K562 (cell line): ENCODE results near the gene TMEM120B. TPM values are rescaled to one million over a fixed set of nuclear protein-coding genes. Genes with fewer than 3 reads are reported as not detected.
A peak's percentile ranks its signal among the peaks of the same experiment; 100 is the strongest.

Experiments used
- FOXA1 ChIP-seq: fragments of 450-650 bp; IDR thresholded peaks from 2 replicates; pipeline ENCODE4 v1.6.1; 2016; ENCODE audit warnings: mild to moderate bottlenecking, borderline replicate concordance
- HDAC8 ChIP-seq: fragments of 450-650 bp; IDR thresholded peaks from 2 replicates; pipeline ENCODE4 v1.6.1; 2016; ENCODE audit warnings: mild to moderate bottlenecking, missing genetic modification characterization, moderate library complexity, missing compliant biosample characterization
- HNRNPK ChIP-seq: fragments of 200-400 bp; formaldehyde crosslinking; IDR thresholded peaks from one replicate; pipeline ENCODE4 v1.6.1; 2018; ENCODE audit warnings: mild to moderate bottlenecking, low read depth, low read length; ENCODE audit not compliant: poor library complexity, severe bottlenecking
- ILF3 ChIP-seq: fragments of 450-650 bp; IDR thresholded peaks from 2 replicates; pipeline ENCODE4 v1.6.1; 2018; ENCODE audit warnings: antibody characterized with exemption, mild to moderate bottlenecking, moderate library complexity, borderline replicate concordance
- JUND ChIP-seq, 2 experiments: IDR thresholded peaks; 2 replicates in 1 of 2; 3 replicates in 1 of 2; pipeline ENCODE4 v1.6.1; 2011; ENCODE audit warnings: borderline replicate concordance in 2 of 2, low read depth in 2 of 2, low read length in 2 of 2, improper control_type of control experiment in 1 of 2, missing biosample characterization in 1 of 2, missing genetic modification characterization in 1 of 2, missing genetic modification reagents in 1 of 2
- MTA3 ChIP-seq: fragments of 450-650 bp; formaldehyde crosslinking; IDR thresholded peaks from 2 replicates; pipeline ENCODE4 v1.6.1; 2017; ENCODE audit warnings: mild to moderate bottlenecking, borderline replicate concordance
- NR2C1 ChIP-seq, 2 experiments: fragments of 450-650 bp; IDR thresholded peaks; 2 replicates each; pipeline ENCODE4 v1.6.1; 2017; ENCODE audit warnings: mild to moderate bottlenecking in 2 of 2, antibody characterized with exemption in 1 of 2, inconsistent platforms in 1 of 2, missing compliant biosample characterization in 1 of 2, missing genetic modification characterization in 1 of 2
- PATZ1 ChIP-seq: fragments of 250-450 bp; sonication (Bioruptor Pico); IDR thresholded peaks from 2 replicates; pipeline ENCODE4 v1.5.0; 2020; ENCODE audit warnings: mild to moderate bottlenecking, borderline replicate concordance
- PHB2 ChIP-seq: fragments of 450-650 bp; IDR thresholded peaks from 2 replicates; pipeline ENCODE4 v1.6.1; 2017; ENCODE audit warnings: low read depth
- TEAD4 ChIP-seq, 2 experiments: sonication (generic) in 1 of 2; formaldehyde crosslinking in 1 of 2; IDR thresholded peaks; 2 replicates each; pipeline versions ENCODE4 v1.6.1 to v1.8.0; 2012 to 2022; ENCODE audit warnings: borderline replicate concordance in 1 of 2, inconsistent platforms in 1 of 2, low read length in 1 of 2, mild to moderate bottlenecking in 1 of 2, missing genetic modification reagents in 1 of 2
- YY1 ChIP-seq, 3 experiments: IDR thresholded peaks; 2 replicates each; pipeline ENCODE4 v1.6.1; 2011; ENCODE audit warnings: low read length in 2 of 3, mild to moderate bottlenecking in 2 of 3, moderate library complexity in 2 of 3, borderline replicate concordance in 1 of 3, control low read depth in 1 of 3, low read depth in 1 of 3; ENCODE audit not compliant: insufficient read depth in 3 of 3, insufficient replicate concordance in 2 of 3, control insufficient read depth in 1 of 3, insufficient read length in 1 of 3; ENCODE audit errors: extremely low read depth in 1 of 3
- ZBTB1 ChIP-seq: sonication (generic); formaldehyde crosslinking; IDR thresholded peaks from 2 replicates; pipeline ENCODE4 v1.8.1; 2023; ENCODE audit warnings: missing genetic modification reagents, low read depth, mild to moderate bottlenecking, borderline replicate concordance
- ZNF740 ChIP-seq, 3 experiments: fragments of 200-800 bp in 1 of 3; sonication (Bioruptor generic) in 1 of 3; sonication (generic) in 1 of 3; formaldehyde crosslinking in 1 of 3; IDR thresholded peaks; 2 replicates each; pipeline versions ENCODE4 v1.6.1 to v1.8.0; 2016 to 2022; ENCODE audit warnings: mild to moderate bottlenecking in 2 of 3, missing compliant biosample characterization in 2 of 3, missing genetic modification characterization in 2 of 3, missing genetic modification reagents in 1 of 3
- polyA plus RNA-seq, 8 experiments: library from polyadenylated mRNA; depleted of rRNA in 4 of 8; stranded (reverse) in 5 of 8; unstranded in 3 of 8; fragments of >200 nt; fragmentation: Nextera tagmentation in 2 of 8; fragmentation: Illumina TruSeq in 1 of 8; extraction: Ambion mirVana in 2 of 8; extraction: Trizol in 1 of 8; gene quantifications; 2 replicates each; pipeline versions ENCODE4 v1.2.1 to v1.2.3, GENCODE V29; 2011 to 2014; ENCODE audit warnings: inconsistent platforms in 1 of 8, missing spikeins in 1 of 8
- total RNA-seq, 7 experiments: library from RNA; depleted of rRNA in 6 of 7; stranded (reverse); fragments of >200 nt in 6 of 7; fragmentation: Illumina TruSeq in 2 of 7; extraction: Trizol in 2 of 7; gene quantifications; 2 replicates each; pipeline versions ENCODE4 v1.2.1 to v1.2.3, GENCODE V29; 2011 to 2021; ENCODE audit warnings: low replicate concordance in 1 of 7
- TF ChIP-seq, protein P1 (sequence below): sonication (generic); formaldehyde crosslinking; IDR thresholded peaks from 2 replicates; pipeline ENCODE4 v1.5.0; 2020; ENCODE audit warnings: missing genetic modification reagents
- TF ChIP-seq, protein P2 (sequence below): IDR thresholded peaks from 2 replicates; pipeline ENCODE4 v1.6.1; 2011; ENCODE audit warnings: borderline replicate concordance, low read depth, mild to moderate bottlenecking, moderate library complexity, low read length; ENCODE audit not compliant: insufficient read depth, poor library complexity, severe bottlenecking

Gene TMEM120B
- total and polyA plus RNA-seq, 9 of the 15 experiments (the other 6 are each of a cell fraction or from before 2014, with no cell fraction given) = 1.7 to 18.6 (median 7.4) TPM

GRCh38 chr12:121802843-121803698, 90.5 kb downstream of the TMEM120B start (continued):
- TF ChIP-seq MTA3 = peak; percentile 83
- TF ChIP-seq JUND (IDR thresholded peaks at IDR 0.05; ENCODE audit: borderline replicate concordance, low read depth, low read length) = peak; percentile 32; the same call in 1 of the 2 replicates
- 0 out of 3 replicates have a peak, but pooled peaks have one; percentile 1 for TF ChIP-seq JUND (tag; IDR thresholded peaks at IDR 0.05; ENCODE audit: borderline replicate concordance, low read depth, low read length)
- no peak for TF ChIP-seq HDAC8 (tag)
- 0 out of 2 replicates have a peak, but pooled peaks have one; percentile 36 for TF ChIP-seq ZBTB1 (CRISPR knock-in tag)
- no peak for TF ChIP-seq PHB2
- no peak for TF ChIP-seq PATZ1 (CRISPR knock-in tag)
- no peak; the same call in 1 of the 2 replicates for TF ChIP-seq ZNF740 (CRISPR knock-in tag; IDR thresholded peaks at IDR 0.05)
- no peak; a peak in 2 of 4 replicates for TF ChIP-seq ZNF740 (tag; IDR thresholded peaks at IDR 0.05)
- TF ChIP-seq, protein P1, sequence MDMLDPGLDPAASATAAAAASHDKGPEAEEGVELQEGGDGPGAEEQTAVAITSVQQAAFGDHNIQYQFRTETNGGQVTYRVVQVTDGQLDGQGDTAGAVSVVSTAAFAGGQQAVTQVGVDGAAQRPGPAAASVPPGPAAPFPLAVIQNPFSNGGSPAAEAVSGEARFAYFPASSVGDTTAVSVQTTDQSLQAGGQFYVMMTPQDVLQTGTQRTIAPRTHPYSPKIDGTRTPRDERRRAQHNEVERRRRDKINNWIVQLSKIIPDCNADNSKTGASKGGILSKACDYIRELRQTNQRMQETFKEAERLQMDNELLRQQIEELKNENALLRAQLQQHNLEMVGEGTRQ = no peak
- 0 out of 2 replicates have a peak, but pooled peaks have one; percentile 74 for TF ChIP-seq ILF3
- peak; percentile 67 to 95 (median 79) for TF ChIP-seq YY1 (IDR thresholded peaks at IDR 0.05; ENCODE audit: borderline replicate concordance in 1 of 3, control insufficient read depth in 1 of 3, extremely low read depth in 1 of 3, insufficient read depth in 3 of 3, insufficient read length in 1 of 3, insufficient replicate concordance in 2 of 3, low read depth in 1 of 3, low read length in 2 of 3)
- TF ChIP-seq TEAD4 (IDR thresholded peaks at IDR 0.05; ENCODE audit: low read length) = peak; percentile 50
- no peak for TF ChIP-seq TEAD4 (CRISPR knock-in tag; IDR thresholded peaks at IDR 0.05; ENCODE audit: borderline replicate concordance)
- TF ChIP-seq NR2C1 (IDR thresholded peaks at IDR 0.05) = peak; percentile 33; the same call in 1 of the 2 replicates
- TF ChIP-seq NR2C1 (tag; IDR thresholded peaks at IDR 0.05) = no peak
- peak; percentile 34 for TF ChIP-seq HNRNPK
- no peak for TF ChIP-seq FOXA1
- TF ChIP-seq, protein P2, sequence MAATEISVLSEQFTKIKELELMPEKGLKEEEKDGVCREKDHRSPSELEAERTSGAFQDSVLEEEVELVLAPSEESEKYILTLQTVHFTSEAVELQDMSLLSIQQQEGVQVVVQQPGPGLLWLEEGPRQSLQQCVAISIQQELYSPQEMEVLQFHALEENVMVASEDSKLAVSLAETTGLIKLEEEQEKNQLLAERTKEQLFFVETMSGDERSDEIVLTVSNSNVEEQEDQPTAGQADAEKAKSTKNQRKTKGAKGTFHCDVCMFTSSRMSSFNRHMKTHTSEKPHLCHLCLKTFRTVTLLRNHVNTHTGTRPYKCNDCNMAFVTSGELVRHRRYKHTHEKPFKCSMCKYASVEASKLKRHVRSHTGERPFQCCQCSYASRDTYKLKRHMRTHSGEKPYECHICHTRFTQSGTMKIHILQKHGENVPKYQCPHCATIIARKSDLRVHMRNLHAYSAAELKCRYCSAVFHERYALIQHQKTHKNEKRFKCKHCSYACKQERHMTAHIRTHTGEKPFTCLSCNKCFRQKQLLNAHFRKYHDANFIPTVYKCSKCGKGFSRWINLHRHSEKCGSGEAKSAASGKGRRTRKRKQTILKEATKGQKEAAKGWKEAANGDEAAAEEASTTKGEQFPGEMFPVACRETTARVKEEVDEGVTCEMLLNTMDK = peak; percentile 1
